Vagina (tissue), 2 donors: ENCODE results near the gene CCL28.

ENCODE experiments used
- CTCF ChIP-seq, 3 experiments: fragments of 450-650 bp in 2 of 3; fragments of 200-600 bp in 1 of 3; sonication (generic) in 1 of 3; IDR thresholded peaks; one replicate each; pipeline ENCODE4 v1.5.1; 2017 to 2019; ENCODE audit warnings: antibody characterized with exemption in 3 of 3, mild to moderate bottlenecking in 2 of 3, moderate library complexity in 2 of 3
- POLR2A ChIP-seq, 2 donors: fragments of 450-650 bp; IDR thresholded peaks; one replicate each; pipeline ENCODE4 v1.6.1; 2017; ENCODE audit warnings: antibody characterized with exemption in 2 of 2, mild to moderate bottlenecking in 2 of 2, moderate library complexity in 2 of 2
- POLR2AphosphoS5 ChIP-seq, 2 donors: sonication (generic); formaldehyde crosslinking; IDR thresholded peaks; one replicate each; pipeline ENCODE4 v1.9.0; 2017; ENCODE audit warnings: antibody characterized with exemption in 2 of 2, mild to moderate bottlenecking in 2 of 2, low read depth in 1 of 2; ENCODE audit not compliant: insufficient read depth in 1 of 2

GRCh38 chr5:43422143-43422542 lies 10.0 kb upstream of the CCL28 start:
- no peak for TF ChIP-seq CTCF (IDR thresholded peaks at IDR 0.05)
- TF ChIP-seq POLR2AphosphoS5 (IDR thresholded peaks at IDR 0.05; ENCODE audit: insufficient read depth in 1 of 2, low read depth in 1 of 2) = no peak
- no peak for TF ChIP-seq POLR2A (IDR thresholded peaks at IDR 0.05)
